A673 (cell line): ENCODE measurements around the gene CYTH2.

Source experiments
- EZH2 ChIP-seq: fragments of 200-600 bp; sonication (generic); IDR thresholded peaks from 2 replicates; pipeline ENCODE4 v1.6.1; 2017; ENCODE audit warnings: borderline replicate concordance, low read depth, mild to moderate bottlenecking, mixed read lengths, antibody characterized with exemption, low read length; ENCODE audit not compliant: poor library complexity, severe bottlenecking
- TF ChIP-seq, protein P1 (sequence below): fragments of 300-800, 200-600 bp; sonication (generic); conservative IDR thresholded peaks from 2 replicates; pipeline ENCODE4 v1.5.1; 2017; ENCODE audit warnings: low read depth, mild to moderate bottlenecking, antibody characterized with exemption, low read length, moderate library complexity, mixed read lengths

DNA sequence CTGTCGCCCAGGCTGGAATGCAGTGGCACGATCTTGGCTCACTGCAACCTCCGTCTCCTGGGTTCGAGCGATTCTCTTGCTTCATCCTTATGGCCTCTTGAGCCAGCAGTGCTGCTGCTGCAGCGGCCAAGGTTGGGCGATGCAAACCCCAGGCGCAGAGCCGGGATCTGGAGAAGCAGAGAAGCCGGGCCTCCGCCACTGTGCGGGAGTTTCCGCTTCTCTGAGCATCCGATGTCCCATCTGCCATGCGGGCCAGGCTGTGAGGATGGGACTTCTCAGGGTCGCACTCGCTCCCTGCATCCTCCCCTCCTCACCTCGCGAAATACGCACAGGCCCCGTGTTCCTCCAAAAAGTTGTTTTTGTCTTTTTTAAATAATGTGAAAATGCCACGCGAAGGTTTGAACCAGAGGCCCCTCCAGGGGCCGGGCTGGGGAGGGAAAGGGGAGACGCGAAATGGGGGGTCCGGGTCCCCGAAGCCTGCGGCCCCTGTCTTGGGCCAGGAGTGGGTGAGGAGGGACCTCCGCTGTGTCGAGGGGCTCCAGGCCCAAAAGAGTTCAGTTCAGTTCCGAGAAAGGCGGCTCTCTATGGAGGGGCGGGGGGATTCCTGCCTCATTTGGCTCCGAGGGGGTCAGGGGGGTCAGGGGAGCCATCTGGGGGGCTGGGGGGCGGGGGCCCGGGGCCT lies 15.9 kb downstream of the CYTH2 start:
- TF ChIP-seq, protein P1, sequence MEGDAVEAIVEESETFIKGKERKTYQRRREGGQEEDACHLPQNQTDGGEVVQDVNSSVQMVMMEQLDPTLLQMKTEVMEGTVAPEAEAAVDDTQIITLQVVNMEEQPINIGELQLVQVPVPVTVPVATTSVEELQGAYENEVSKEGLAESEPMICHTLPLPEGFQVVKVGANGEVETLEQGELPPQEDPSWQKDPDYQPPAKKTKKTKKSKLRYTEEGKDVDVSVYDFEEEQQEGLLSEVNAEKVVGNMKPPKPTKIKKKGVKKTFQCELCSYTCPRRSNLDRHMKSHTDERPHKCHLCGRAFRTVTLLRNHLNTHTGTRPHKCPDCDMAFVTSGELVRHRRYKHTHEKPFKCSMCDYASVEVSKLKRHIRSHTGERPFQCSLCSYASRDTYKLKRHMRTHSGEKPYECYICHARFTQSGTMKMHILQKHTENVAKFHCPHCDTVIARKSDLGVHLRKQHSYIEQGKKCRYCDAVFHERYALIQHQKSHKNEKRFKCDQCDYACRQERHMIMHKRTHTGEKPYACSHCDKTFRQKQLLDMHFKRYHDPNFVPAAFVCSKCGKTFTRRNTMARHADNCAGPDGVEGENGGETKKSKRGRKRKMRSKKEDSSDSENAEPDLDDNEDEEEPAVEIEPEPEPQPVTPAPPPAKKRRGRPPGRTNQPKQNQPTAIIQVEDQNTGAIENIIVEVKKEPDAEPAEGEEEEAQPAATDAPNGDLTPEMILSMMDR = no peak
- TF ChIP-seq EZH2 = no peak
